Suprapubic skin (tissue), 4 donors: ENCODE measurements around the gene TUBGCP4. TPM values are rescaled to one million over a fixed set of nuclear protein-coding genes. Genes with fewer than 3 reads are reported as not detected.

Experiments
- DNase-seq, 2 donors: peaks; one replicate each; pipeline ENCODE4 v3.0.0-alpha.2; 2019; ENCODE audit warnings: low spot score in 2 of 2
- H3K27ac ChIP-seq: fragments of 200-600 bp; sonication (generic); one replicate; pipeline ENCODE4 v1.5.1; 2019
- H3K27me3 ChIP-seq: fragments of 200-600 bp; sonication (generic); one replicate; pipeline ENCODE4 v1.5.1; 2019
- H3K36me3 ChIP-seq: fragments of 200-600 bp; sonication (generic); one replicate; pipeline ENCODE4 v1.5.1; 2019
- H3K4me1 ChIP-seq: fragments of 200-600 bp; sonication (generic); one replicate; pipeline ENCODE4 v1.5.1; 2019
- H3K4me3 ChIP-seq: fragments of 200-600 bp; sonication (generic); one replicate; pipeline ENCODE4 v1.5.1; 2019; ENCODE audit warnings: mild to moderate bottlenecking
- H3K9me3 ChIP-seq: fragments of 200-600 bp; sonication (generic); one replicate; pipeline ENCODE4 v1.5.1; 2019
- EP300 ChIP-seq: sonication (generic); formaldehyde crosslinking; IDR thresholded peaks from one replicate; pipeline ENCODE4 v1.6.1; 2017; ENCODE audit warnings: antibody characterized with exemption
- POLR2A ChIP-seq, 2 donors: fragments of 450-650 bp; IDR thresholded peaks; one replicate each; pipeline ENCODE4 v1.6.1; 2017; ENCODE audit warnings: antibody characterized with exemption in 2 of 2, mild to moderate bottlenecking in 2 of 2, moderate library complexity in 2 of 2
- POLR2AphosphoS5 ChIP-seq, 3 donors: sonication (generic); formaldehyde crosslinking; IDR thresholded peaks; one replicate each; pipeline ENCODE4 v1.6.1; 2017; ENCODE audit warnings: antibody characterized with exemption in 3 of 3
- WGBS: methylation state at CpG from one replicate; pipeline ENCODE4 v1.1.5; 2018; 5-methylcytosine and 5-hydroxymethylcytosine counted together
- total RNA-seq, 4 donors: library from RNA; depleted of rRNA; stranded (reverse); fragments of >200 nt; gene quantifications; one replicate each; pipeline ENCODE4 v1.1.0, GENCODE V29; 2016
- TF ChIP-seq, protein P1 (sequence below), 2 donors: fragments of 200-600 bp in 1 of 2; fragments of 450-650 bp in 1 of 2; sonication (generic) in 1 of 2; IDR thresholded peaks; one replicate each; pipeline ENCODE4 v1.5.1; 2016 to 2019; ENCODE audit warnings: antibody characterized with exemption in 2 of 2, mild to moderate bottlenecking in 1 of 2, moderate library complexity in 1 of 2

TUBGCP4 gene
- total RNA-seq, 4 donors from 2014 or later: 13.0 to 28.5 (median 22.2) TPM

DNA sequence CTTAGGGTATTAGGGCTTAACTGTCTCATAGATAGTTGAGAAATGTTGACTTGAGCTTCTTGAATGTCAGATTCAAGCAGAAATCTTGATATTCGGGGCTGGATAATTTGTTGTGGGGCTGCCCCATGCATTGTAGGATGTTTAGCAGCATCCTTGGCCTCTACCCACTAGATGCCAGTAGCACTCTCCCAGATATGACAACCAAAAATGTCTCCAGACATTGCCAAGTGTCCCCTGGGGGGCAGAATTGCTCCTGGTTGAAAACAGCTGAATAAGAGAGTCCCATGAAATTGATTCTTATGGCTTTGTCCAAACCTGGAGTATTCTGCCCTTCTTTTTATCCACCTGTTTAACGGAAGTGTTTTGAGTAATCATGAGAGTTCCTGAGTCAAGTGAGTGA, 24.6 kb upstream of the TUBGCP4 start:
- no peaks in the 10 kb centered on the region for H3K27me3 ChIP-seq
- H3K27ac ChIP-seq: no peak overlapping the region
- H3K36me3 ChIP-seq: peaks cover 14% of the 10 kb centered on the region
- DNase-seq: no peak
- WGBS: 95% methylated on average over 2 of the region's 2 CpGs
- TF ChIP-seq, protein P1, sequence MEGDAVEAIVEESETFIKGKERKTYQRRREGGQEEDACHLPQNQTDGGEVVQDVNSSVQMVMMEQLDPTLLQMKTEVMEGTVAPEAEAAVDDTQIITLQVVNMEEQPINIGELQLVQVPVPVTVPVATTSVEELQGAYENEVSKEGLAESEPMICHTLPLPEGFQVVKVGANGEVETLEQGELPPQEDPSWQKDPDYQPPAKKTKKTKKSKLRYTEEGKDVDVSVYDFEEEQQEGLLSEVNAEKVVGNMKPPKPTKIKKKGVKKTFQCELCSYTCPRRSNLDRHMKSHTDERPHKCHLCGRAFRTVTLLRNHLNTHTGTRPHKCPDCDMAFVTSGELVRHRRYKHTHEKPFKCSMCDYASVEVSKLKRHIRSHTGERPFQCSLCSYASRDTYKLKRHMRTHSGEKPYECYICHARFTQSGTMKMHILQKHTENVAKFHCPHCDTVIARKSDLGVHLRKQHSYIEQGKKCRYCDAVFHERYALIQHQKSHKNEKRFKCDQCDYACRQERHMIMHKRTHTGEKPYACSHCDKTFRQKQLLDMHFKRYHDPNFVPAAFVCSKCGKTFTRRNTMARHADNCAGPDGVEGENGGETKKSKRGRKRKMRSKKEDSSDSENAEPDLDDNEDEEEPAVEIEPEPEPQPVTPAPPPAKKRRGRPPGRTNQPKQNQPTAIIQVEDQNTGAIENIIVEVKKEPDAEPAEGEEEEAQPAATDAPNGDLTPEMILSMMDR (IDR thresholded peaks at IDR 0.05): no peak
- TF ChIP-seq POLR2A (IDR thresholded peaks at IDR 0.05): no peak
- TF ChIP-seq POLR2AphosphoS5 (IDR thresholded peaks at IDR 0.05): no peak
- TF ChIP-seq EP300: no peak
- no peaks in the 10 kb centered on the region for H3K4me1 ChIP-seq
- H3K4me3 ChIP-seq: no peak overlapping the region
- H3K9me3 ChIP-seq: no peaks in the 10 kb centered on the region

- H3K27me3 ChIP-seq: no peaks in the 10 kb centered on the region
- H3K4me1 ChIP-seq: no peaks in the 10 kb centered on the region
- no peak for DNase-seq
- 81% methylated on average over 3 of the region's 3 CpGs for WGBS
- H3K27ac ChIP-seq: no peak overlapping the region
- H3K9me3 ChIP-seq: no peaks in the 10 kb centered on the region
- TF ChIP-seq POLR2A (IDR thresholded peaks at IDR 0.05): no peak
- H3K4me3 ChIP-seq: no peak overlapping the region
- peaks cover 14% of the 10 kb centered on the region for H3K36me3 ChIP-seq
Measured at GRCh38 chr15:43347114-43347513, 23.8 kb upstream of the TUBGCP4 start.

GRCh38 chr15:43352693-43353382, 18.1 kb upstream of the TUBGCP4 start:
- Histone ChIP-seq H3K27me3 (no peaks in the 10 kb centered on the region), H3K4me3 (no peak overlapping the region), H3K9me3 (no peaks in the 10 kb centered on the region), H3K4me1 (no peaks in the 10 kb centered on the region), H3K36me3 (peaks cover 10% of the 10 kb centered on the region), H3K27ac (no peak overlapping the region)
- WGBS: 88% methylated on average over 2 of the region's 2 CpGs
- TF ChIP-seq, protein P1 (IDR thresholded peaks at IDR 0.05): no peak
- TF ChIP-seq EP300 (no peak), POLR2AphosphoS5 (IDR thresholded peaks at IDR 0.05) (no peak), POLR2A (IDR thresholded peaks at IDR 0.05) (no peak)
- no peak for DNase-seq

- no peak for DNase-seq
- no peaks in the 10 kb centered on the region for H3K27me3 ChIP-seq
- no peaks in the 10 kb centered on the region for H3K4me1 ChIP-seq
- H3K9me3 ChIP-seq: peaks cover 30% of the 10 kb centered on the region
- no peak overlapping the region for H3K27ac ChIP-seq
- WGBS: 94% methylated on average over 4 of the region's 4 CpGs
- H3K4me3 ChIP-seq: no peak overlapping the region
- no peak for TF ChIP-seq POLR2AphosphoS5 (IDR thresholded peaks at IDR 0.05)
- no peak for TF ChIP-seq POLR2A (IDR thresholded peaks at IDR 0.05)
- TF ChIP-seq, protein P1 (IDR thresholded peaks at IDR 0.05): no peak
- TF ChIP-seq EP300: no peak
- peaks cover 68% of the 10 kb centered on the region for H3K36me3 ChIP-seq
Measured at GRCh38 chr15:43360821-43361220, 10.1 kb upstream of the TUBGCP4 start.

DNA sequence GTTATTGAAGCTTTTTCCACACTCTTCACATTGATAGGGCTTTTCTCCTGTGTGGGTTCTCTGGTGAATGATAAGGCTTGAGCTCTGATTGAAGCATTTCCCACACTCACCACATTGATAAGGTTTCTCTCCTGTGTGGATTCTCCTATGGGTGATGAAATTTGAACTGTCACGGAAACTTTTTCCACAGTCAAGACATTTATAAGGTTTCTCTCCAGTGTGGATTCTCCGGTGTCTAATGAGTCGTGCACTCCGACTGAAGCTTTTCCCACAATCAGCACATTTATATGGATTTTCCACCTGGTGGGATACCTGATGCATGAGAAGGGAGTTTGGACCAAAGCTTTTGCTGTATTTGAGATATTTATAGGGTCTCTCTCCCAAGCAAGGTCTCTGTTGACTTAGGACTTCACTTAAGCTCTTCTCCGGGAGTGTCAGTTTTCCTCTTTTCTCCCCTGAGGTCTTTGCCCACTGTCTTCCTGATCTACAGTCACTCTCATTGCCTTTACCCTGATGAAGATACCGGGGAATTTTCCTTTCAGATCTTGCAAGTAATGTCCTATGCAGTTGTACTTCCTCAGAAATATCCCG, 9.5 kb upstream of the TUBGCP4 start:
- 96% methylated on average over 7 of the region's 7 CpGs for WGBS
- Histone ChIP-seq H3K27ac (no peak overlapping the region), H3K4me3 (no peak overlapping the region), H3K36me3 (peaks cover 74% of the 10 kb centered on the region), H3K27me3 (no peaks in the 10 kb centered on the region), H3K9me3 (peaks cover 30% of the 10 kb centered on the region), H3K4me1 (no peaks in the 10 kb centered on the region)
- TF ChIP-seq POLR2A (IDR thresholded peaks at IDR 0.05) (no peak), EP300 (no peak), POLR2AphosphoS5 (IDR thresholded peaks at IDR 0.05) (no peak)
- TF ChIP-seq, protein P1 (IDR thresholded peaks at IDR 0.05): no peak
- no peak for DNase-seq
